NCI-H2171 (cell line): Measurements from ENCODE around the gene ZNF200.
"Not testable (repeated sequence)": the region's sequence is repeated elsewhere in the genome, so short reads cannot be mapped to it uniquely, and the experiment has no call there.

Experiments used
- DNase-seq: peaks from one replicate; lab custom pipeline; 2025; lab: John Stamatoyannopoulos, UW

Gene ZNF200, protein sequence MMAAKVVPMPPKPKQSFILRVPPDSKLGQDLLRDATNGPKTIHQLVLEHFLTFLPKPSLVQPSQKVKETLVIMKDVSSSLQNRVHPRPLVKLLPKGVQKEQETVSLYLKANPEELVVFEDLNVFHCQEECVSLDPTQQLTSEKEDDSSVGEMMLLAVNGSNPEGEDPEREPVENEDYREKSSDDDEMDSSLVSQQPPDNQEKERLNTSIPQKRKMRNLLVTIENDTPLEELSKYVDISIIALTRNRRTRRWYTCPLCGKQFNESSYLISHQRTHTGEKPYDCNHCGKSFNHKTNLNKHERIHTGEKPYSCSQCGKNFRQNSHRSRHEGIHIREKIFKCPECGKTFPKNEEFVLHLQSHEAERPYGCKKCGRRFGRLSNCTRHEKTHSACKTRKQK

DNA sequence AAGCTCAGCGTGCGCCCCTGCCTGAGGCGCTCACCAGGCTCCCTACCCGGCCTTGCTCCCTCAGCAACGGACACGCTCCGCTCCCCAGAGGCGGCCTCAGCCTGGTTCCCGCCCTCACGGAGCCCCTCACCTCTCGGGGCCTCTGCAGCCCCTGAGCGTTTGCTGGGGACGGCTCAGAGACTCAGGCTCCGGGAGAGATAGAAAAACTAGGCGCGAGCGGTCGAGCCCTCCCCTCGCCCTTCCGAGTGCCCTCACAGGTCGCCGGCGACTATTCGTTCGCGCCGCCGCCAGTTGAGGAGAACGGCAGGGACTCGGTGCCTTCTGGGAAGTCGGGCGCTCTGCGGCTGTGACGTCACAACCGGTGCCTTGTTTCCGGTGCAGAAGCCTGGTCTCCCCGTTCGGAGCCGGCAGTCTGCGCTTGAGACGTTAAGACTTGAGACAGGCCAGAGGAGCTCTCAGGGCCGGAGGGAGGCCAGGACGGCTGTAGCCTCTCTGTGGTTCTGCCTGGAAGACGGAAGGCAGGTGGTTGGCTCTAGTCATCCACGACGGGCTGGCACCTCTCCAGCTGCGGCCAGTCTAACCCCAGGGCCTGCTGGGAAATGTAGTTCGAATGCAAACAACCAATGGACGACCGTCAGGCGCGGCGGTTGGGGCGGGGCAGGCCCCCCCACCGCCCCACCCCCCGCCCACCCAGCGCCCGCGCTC is at the start of gene ZNF200:
Gene ZNF200, minus strand, starts transcription at position 302 of the 705 bp plus-strand sequence. CDS start 1,403 bp downstream, outside the sequence.
- DNase-seq = peak; percentile 88

GRCh38 chr16:3283543-3284447 is 48.8 kb upstream of the ZNF200 start:
- no peak for DNase-seq

DNA sequence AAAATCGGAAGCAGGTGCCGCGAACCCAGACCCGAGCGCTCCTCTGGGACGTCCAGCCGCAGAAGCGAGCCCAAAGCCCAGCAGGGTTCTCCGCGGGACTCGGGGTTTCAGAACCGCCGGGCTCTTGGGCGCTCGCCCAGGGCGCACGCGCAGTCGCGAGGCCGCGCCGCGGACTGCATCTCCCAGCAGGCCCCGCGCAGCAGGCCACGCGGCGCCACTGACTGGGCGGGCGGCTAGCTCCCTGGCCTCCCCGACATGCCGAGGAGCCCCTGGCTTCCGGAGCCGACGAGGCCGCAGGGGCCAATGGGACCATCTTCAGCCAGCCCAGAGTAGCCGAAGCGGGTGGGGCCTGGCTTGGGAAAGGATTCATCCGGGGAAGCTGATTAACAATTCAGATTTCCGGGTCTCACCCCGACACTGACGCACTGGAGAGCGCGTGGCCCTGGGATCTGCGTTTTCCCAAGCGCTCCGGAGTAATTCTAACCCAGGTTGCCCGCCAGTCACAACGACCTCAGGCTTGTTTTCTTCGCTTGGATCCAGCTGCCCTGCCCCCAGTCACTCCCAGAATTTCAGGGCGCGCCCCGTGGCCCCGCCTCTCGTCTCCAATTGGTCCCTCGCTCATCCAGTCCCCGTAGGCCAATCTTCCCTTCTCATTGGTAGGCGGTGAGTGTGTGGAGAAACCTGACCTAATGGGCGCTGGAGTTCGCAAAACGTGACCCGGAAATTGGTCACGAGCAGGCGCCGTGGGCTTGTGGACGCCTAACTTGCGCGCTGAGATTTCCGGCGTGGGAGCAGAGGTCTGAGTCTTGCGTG is 48.0 kb upstream of the ZNF200 start, which contains the start of gene ZNF263:
Gene ZNF263, plus strand, starts transcription at position 762 of the 813 bp plus-strand sequence. CDS start 328 bp downstream, outside the sequence.
- peak; percentile 93 for DNase-seq

- DNase-seq = peak; percentile 66
Observed at GRCh38 chr16:3282103-3282729, 47.3 kb upstream of the ZNF200 start.

- no peak for DNase-seq
Observed at GRCh38 chr16:3281222-3281820, 46.4 kb upstream of the ZNF200 start.

DNA sequence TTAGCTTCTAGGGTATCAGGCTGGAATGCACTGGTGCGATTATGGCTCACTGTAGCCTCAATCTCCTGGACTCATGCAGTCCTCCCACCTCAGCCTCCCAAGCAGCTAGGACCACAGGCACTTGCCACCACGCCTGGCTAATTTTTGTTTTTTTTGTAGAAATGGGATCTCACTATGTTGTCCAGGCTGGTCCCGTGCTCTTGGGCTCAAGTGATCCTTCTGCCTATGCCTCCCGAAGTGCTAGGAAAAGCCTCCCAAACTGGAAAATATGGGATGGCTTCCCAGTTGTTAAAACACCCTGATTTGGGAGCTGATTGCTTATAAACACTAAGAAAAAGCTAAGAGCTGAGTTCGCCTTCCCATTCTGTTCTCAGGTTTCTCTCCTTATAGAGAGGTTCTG is 41.7 kb upstream of the ZNF200 start:
- no peak for DNase-seq

GRCh38 chr16:3274947-3275346 is 40.0 kb upstream of the ZNF200 start:
- DNase-seq = no peak

- DNase-seq = no peak
Observed at GRCh38 chr16:3274490-3274889, 39.5 kb upstream of the ZNF200 start.

DNA sequence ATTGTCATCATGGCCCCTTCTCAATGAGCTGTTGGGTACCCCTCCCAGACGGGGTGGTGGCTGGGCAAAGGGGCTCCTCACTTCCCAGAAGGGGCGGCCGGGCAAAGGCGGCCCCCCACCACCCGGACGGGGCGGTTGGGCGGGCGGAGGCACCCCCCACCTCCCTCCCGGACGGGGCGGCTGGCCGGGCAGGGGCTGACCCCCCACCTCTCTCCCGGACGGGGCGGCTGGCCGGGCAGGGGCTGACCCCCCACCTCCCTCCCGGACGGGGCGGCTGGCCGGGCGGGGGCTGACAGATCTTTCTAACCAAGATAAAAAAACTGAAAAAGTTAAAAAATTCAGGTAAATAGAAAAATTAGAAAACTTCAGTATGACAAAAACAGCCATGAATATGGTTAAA is 36.3 kb upstream of the ZNF200 start:
- DNase-seq = not testable (repeated sequence)

GRCh38 chr16:3270718-3271117 is 35.8 kb upstream of the ZNF200 start:
- not testable (repeated sequence) for DNase-seq

GRCh38 chr16:3268294-3268693 is 33.3 kb upstream of the ZNF200 start:
- DNase-seq = no peak

DNA sequence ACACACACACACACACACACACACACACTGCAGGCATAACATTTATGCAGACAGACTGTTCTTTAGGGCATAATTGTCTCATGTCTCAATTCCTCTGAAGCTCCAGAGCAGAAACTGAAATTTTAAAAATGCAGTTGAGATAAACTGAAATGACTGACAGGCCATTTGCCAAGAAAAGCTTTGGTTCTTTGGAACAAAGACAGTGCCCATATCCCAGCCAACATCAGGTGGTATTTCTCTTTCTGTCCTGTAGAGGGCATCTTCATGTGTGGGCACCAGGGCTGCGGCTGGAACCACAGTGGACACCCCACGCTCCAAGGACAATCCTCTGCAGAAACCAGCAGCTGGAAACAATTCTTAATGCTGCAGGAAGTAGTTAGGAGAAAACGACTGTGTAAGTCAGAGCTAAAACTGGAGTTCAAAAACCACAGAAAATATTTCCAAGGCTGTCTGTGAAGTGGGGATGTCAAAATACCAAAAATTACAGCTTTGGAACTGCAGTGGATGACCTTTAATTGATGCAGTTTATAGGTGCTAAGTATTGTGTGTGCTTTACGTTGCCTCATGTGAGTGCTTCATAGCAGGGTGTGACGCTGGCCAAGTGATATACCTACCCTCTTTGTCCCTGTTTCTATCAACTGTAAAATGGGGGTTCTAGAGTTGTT is 32.0 kb upstream of the ZNF200 start:
- DNase-seq = no peak

DNA sequence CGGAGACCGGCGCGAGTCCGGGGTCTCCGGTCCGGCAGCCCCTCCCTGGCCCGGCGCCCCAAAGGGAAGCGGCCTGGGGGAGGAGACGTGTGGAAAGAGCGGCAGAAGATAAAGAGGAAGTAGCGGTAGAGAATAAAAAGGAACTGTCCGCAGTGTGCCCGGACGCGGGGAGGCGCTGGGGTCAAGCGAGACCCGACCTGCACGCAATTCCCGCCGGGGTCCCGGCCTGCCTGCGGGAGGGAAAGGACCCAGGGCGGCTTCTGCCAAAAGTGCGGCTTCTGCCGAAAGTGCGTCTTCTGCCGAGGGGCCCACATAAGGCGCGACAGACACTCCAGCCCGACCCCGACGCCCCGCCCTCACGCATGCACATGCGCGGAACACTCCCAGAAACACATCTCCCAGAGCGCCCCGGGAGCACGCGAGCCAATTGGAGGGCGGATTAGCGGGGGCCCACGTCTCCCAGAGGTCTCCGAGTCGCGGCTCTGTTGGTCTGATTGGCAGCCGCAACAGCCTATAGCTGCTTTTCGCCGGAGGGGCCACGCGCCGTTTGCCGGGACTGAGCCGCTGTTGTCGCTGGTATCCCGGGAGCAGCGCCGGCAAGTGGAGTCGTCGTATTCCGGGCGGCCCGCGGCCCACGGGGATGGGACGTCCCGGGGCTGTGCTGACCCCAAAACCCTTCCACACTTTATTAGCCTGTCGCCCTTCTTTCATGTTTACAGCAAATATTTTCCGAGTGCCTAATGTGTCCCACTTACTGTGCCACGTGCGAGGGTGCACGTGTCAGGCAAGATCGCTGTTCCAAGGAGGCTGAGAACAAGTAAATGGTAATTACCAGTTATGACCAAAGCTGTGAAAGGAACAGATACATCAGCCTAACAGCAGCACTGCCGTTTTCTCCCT is 29.4 kb upstream of the ZNF200 start:
- DNase-seq = peak; percentile 98

GRCh38 chr16:3262517-3262916 is 27.6 kb upstream of the ZNF200 start:
- DNase-seq = no peak

- no peak for DNase-seq
Observed at GRCh38 chr16:3259836-3260235, 24.9 kb upstream of the ZNF200 start.

DNA sequence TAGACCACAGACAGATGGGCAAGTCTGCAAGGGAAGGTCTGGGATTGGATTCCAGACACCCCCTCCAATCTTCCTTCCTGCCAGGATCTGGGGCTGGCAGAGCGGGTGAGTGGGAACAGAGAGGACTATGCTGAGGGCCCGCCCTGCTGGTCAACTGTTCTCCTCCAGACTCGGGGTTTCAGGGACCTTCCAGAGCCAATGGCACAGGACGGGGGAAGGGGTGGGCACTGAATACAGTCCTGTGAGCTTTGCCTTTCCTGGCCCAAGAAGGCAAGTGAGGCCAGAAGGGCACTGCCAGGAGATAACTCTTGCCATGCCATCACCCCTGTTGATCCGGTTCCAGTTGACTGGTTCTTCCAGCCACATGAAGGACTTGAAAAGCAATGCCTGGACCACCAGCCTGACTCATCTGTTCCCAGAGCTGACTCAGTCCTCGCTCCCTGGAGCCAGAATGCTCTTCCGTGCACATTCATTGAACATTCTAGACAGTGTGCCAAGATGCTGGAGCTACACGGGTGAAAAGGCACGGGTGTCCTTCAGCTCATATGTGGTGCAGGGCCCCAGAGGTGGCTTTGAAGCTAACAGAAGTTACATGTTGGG is 22.0 kb upstream of the ZNF200 start:
- DNase-seq = no peak

DNA sequence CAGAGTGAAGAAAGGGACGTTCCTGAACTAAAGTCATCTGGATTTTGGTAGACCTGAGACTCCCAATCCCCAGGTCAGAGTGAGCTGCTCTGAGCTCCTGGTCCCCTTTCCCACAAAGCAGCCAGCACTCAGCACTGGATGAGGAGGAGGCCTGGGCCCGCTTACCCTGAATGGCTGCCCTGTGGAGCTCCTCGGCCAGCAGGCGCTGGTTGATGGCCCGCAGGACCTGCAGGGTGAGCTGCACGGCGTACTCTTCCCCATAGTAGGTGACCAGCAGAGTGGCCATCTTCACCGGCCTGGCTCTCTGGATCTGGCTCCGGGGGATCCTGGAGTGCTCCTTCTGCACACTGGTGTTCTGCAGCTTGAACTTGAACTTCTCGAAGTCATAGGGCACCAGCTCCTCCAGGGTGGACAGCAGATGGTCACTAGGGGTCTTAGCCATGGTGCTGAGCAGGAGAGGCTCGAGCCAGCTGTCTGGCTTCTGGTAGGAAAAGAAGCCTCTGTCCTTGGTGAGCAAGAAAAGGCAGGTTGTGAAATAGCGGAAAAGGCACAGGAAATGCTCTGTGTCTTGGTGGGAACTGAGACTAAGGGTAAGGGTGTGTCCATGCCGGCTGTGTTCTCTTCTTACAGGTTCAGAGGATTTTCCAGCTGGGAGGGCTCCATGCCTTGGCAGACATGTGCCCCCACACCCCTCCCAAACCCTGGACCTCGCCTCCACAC is 21.3 kb upstream of the ZNF200 start, which contains the start of gene MEFV:
Gene MEFV, minus strand, starts transcription at position 488 of the 720 bp plus-strand sequence. Its CDS starts 46 bp downstream, at position 442.
- no peak for DNase-seq
